Epithelial cell of proximal tubule (primary cell): Measurements from ENCODE around the gene RUNX2. TPM values are rescaled to one million over a fixed set of nuclear protein-coding genes. Genes with fewer than 3 reads are reported as not detected.

ENCODE experiments used
- DNase-seq: peaks from one replicate; pipeline ENCODE4 v3.0.0-alpha.2; 2011; ENCODE audit warnings: low read depth
- H3K4me3 ChIP-seq: 2 replicates; pipeline ENCODE4 v1.5.1; 2011; ENCODE audit warnings: low read depth, mild to moderate bottlenecking, low read length
- total RNA-seq: library from RNA; depleted of rRNA; stranded (reverse); fragments of >200 nt; gene quantifications from 2 replicates; pipeline ENCODE4 v1.2.3, GENCODE V29; 2015
- TF ChIP-seq, protein P1 (sequence below): conservative IDR thresholded peaks from 2 replicates; pipeline ENCODE4 v1.5.1; 2012; ENCODE audit warnings: low read depth, mild to moderate bottlenecking, low read length

The RUNX2 gene
- total RNA-seq, 1 donor from 2014 or later, result 13.1 TPM

DNA sequence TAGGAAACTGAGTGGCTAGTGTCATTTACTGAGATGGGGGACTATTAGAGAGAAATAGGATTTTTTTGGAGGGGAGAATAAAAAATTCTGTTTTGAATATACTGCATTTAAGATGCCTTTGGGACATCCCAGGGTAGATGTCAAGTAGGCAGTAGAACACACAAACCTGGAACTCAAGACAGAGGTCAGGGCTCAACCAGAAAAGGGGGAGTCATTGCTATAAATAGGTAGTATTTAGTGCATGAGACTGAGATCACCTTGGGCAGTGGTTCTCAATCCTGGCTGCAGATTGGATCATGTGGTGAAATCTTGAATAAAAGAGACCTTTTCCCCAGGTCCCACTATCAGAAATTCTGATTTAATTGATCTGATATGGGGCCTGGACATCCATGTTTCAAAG lies 160.1 kb downstream of the RUNX2 start:
- DNase-seq, result no peak
- TF ChIP-seq, protein P1, sequence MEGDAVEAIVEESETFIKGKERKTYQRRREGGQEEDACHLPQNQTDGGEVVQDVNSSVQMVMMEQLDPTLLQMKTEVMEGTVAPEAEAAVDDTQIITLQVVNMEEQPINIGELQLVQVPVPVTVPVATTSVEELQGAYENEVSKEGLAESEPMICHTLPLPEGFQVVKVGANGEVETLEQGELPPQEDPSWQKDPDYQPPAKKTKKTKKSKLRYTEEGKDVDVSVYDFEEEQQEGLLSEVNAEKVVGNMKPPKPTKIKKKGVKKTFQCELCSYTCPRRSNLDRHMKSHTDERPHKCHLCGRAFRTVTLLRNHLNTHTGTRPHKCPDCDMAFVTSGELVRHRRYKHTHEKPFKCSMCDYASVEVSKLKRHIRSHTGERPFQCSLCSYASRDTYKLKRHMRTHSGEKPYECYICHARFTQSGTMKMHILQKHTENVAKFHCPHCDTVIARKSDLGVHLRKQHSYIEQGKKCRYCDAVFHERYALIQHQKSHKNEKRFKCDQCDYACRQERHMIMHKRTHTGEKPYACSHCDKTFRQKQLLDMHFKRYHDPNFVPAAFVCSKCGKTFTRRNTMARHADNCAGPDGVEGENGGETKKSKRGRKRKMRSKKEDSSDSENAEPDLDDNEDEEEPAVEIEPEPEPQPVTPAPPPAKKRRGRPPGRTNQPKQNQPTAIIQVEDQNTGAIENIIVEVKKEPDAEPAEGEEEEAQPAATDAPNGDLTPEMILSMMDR, result no peak

DNA sequence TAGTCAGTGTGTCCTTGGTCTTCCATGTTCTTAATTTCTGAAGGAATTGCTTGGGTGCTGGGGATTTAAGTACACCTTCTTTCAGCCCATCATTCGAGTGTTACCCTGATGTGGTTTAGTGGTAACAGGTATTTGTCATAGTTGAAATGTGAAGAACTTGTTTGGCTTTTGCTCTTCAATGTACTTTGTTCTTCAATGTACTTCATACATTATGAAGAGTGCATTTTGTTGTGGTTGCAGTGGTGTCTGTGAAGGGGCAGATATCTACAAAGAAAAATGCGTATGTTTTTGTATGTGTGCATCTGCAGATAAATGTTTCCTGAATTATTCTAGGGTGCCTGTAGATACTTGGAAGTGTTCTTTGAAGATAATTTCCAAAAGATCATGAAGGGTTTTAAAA lies 160.8 kb downstream of the RUNX2 start:
- no peak overlapping the region for H3K4me3 ChIP-seq
- TF ChIP-seq, protein P1, result no peak
- DNase-seq, result no peak

More for the DNA sequence above, 160.1 kb downstream of the RUNX2 start:
- no peak overlapping the region for H3K4me3 ChIP-seq

DNA sequence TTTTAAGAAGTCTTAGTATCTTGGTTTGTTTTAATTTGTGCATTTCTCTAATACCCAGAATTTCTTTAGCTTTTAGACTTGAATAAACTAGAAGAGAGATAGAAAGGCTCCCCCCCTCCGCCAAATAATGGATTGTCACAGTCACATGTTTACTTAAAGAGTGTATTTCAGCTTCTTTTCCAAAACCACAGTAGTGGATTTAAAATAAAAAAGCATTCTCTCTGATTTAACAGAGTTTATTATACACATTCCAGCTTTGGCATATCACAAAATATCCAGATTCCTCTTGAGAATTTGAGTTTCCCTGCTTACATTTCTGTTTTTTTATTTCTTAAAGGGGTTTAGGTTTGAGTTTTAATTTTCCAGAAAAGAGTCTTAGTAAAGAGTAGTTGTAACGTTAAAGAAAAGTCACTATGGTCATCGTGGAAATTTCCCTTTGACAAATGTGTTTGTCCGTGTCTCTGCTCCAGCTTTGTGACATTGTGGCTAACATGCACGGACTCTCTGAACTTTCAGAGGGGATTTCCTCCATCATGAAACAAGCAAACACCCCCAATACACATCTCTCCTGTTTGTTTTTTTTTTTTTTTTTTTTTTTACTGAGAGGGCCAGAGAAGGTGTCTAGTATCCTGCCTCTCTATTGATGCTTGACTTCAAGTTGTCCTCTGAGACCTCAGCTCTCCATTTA lies 163.1 kb downstream of the RUNX2 start:
- no peak for DNase-seq
- TF ChIP-seq, protein P1, result no peak
- H3K4me3 ChIP-seq, result no peak overlapping the region

DNA sequence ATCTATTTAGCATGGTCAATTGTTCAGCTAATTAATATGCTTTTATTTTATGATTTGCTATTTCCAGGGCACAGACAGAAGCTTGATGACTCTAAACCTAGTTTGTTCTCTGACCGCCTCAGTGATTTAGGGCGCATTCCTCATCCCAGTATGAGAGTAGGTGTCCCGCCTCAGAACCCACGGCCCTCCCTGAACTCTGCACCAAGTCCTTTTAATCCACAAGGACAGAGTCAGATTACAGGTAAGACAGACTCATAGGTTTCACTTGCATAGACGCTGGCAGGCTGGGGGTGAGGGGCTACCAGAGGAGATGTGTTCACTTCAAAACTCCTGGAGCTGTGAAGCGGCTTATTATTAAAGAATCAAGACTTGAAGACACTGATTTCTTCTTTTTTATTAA lies 163.7 kb downstream of the RUNX2 start:
- TF ChIP-seq, protein P1, result no peak
- no peak overlapping the region for H3K4me3 ChIP-seq
- DNase-seq, result no peak

DNA sequence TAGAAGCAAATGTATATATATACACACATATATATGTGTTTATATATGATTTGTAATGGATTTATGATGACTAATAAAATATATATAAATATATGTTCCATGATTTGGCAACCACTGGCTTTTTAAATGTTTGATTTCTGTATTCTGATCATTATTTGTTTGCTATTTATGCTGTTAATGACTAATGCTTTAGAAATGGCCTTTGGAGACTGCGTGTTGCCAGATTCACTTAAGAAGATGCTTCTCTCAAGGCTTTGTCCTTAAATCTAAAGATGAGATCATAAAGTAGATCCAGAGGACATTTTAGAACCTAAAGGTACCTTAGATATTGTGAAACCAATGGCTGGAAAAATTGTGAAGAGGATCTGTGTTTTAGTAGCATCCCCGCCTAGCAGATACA lies 165.6 kb downstream of the RUNX2 start:
- DNase-seq, result no peak
- TF ChIP-seq, protein P1, result no peak
- H3K4me3 ChIP-seq, result no peak overlapping the region

DNA sequence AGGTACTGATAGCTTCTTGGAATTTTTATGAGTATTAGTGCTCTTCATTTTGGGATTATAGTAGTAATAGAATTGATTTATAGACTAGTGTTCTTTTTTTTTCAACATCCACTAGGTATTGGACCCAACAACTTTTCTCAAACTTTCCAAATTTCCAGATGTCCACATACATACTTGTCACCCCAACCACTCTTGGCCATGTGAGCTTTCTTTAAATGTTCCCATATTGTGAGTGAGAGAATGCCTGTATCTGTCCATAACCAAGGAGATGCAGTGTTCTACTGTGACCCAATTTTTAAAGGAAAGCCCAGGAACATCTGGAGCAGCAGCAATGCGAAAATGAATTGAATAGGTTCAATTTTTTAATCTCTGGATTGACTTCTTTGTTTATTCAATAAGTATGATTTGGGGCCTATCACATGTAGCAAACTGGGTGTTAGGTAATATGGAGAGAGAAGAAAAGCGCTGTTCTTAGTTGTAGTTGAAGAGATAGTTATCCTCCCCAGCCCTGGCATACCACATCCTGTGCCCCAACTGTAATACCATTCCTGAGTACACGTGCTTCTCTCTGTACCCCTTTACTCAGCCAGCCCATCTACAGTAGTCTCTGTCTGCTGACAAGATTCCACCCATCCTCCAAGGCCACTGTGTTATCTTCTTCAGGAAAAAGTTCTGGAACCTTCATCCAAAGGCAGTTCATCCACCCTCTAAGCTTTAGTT lies 166.4 kb downstream of the RUNX2 start:
- DNase-seq, result no peak
- TF ChIP-seq, protein P1, result no peak
- no peak overlapping the region for H3K4me3 ChIP-seq
